ENCODE measurements around the gene FOXP1.

GRCh38 chr3:71142441-71143161 is 440.9 kb downstream of the FOXP1 start:
- TF ChIP-seq CTCF (IDR thresholded peaks at IDR 0.05; ENCODE audit: low read depth, low read length) (peak; percentile 28), EZH2phosphoT487 (IDR thresholded peaks at IDR 0.05; ENCODE audit: low read depth) (no peak)

All from OCI-LY3 (cell line).